Measurements from ENCODE around the gene CEP57L1.
"Not testable (repeated sequence)": the region's sequence is repeated elsewhere in the genome, so short reads cannot be mapped to it uniquely, and the experiment has no call there.

DNA sequence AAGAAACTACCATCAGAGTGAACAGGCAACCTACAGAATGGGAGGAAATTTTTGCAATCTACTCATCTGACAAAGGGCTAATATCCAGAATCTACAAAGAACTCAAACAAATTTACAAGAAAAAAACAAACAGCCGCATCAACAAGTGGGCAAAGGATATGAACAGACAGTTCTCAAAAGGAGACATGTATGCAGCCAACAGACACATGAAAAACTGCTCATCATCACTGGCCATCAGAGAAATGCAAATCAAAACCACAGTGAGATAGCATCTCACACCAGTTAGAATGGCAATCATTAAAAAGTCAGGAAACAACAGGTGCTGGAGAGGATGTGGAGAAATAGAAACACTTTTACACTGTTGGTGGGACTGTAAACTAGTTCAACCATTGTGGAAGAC, 40.3 kb downstream of the CEP57L1 start:
- TF ChIP-seq, protein P1, sequence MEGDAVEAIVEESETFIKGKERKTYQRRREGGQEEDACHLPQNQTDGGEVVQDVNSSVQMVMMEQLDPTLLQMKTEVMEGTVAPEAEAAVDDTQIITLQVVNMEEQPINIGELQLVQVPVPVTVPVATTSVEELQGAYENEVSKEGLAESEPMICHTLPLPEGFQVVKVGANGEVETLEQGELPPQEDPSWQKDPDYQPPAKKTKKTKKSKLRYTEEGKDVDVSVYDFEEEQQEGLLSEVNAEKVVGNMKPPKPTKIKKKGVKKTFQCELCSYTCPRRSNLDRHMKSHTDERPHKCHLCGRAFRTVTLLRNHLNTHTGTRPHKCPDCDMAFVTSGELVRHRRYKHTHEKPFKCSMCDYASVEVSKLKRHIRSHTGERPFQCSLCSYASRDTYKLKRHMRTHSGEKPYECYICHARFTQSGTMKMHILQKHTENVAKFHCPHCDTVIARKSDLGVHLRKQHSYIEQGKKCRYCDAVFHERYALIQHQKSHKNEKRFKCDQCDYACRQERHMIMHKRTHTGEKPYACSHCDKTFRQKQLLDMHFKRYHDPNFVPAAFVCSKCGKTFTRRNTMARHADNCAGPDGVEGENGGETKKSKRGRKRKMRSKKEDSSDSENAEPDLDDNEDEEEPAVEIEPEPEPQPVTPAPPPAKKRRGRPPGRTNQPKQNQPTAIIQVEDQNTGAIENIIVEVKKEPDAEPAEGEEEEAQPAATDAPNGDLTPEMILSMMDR (IDR thresholded peaks at IDR 0.05): not testable (repeated sequence)
- TF ChIP-seq POLR2A, EP300, POLR2AphosphoS5 (IDR thresholded peaks at IDR 0.05): not testable (repeated sequence)
